HepG2 (cell line): Measurements from ENCODE around the gene NACC2. TPM values are rescaled to one million over a fixed set of nuclear protein-coding genes. Genes with fewer than 3 reads are reported as not detected.

Experiments used
- ATAD3A ChIP-seq: sonication (generic); formaldehyde crosslinking; IDR thresholded peaks from 2 replicates; pipeline ENCODE4 v1.4.0; 2020; ENCODE audit warnings: missing genetic modification reagents
- GATA4 ChIP-seq: sonication (generic); IDR thresholded peaks from 2 replicates; pipeline ENCODE4 v1.6.1; 2016; ENCODE audit warnings: antibody characterized with exemption, low read depth, borderline replicate concordance
- GATAD2A ChIP-seq: IDR thresholded peaks from 2 replicates; pipeline ENCODE4 v1.6.1; 2016
- KLF16 ChIP-seq, 2 experiments: sonication (generic) in 1 of 2; formaldehyde crosslinking in 1 of 2; IDR thresholded peaks; 2 replicates each; pipeline versions ENCODE4 v1.6.1 to v1.8.0; 2016 to 2023; ENCODE audit warnings: missing genetic modification reagents in 2 of 2, missing compliant biosample characterization in 1 of 2
- MIER3 ChIP-seq: IDR thresholded peaks from 2 replicates; pipeline ENCODE4 v1.6.1; 2016; ENCODE audit warnings: missing compliant biosample characterization, borderline replicate concordance
- PRPF4 ChIP-seq: fragments of 200-400 bp; formaldehyde crosslinking; IDR thresholded peaks from 2 replicates; pipeline ENCODE4 v1.6.1; 2016; ENCODE audit warnings: low read length, low read depth; ENCODE audit not compliant: poor library complexity, severe bottlenecking
- RNF2 ChIP-seq: fragments of 450-650 bp; conservative IDR thresholded peaks from 2 replicates; pipeline ENCODE4 v1.6.1; 2016; ENCODE audit warnings: low read depth
- TOPORS ChIP-seq: sonication (generic); formaldehyde crosslinking; IDR thresholded peaks from 2 replicates; pipeline ENCODE4 v1.8.0; 2023; ENCODE audit warnings: mild to moderate bottlenecking, missing genetic modification reagents
- ZNF17 ChIP-seq: sonication (generic); formaldehyde crosslinking; IDR thresholded peaks from 2 replicates; pipeline ENCODE4 v1.5.0; 2020; ENCODE audit warnings: mild to moderate bottlenecking, missing genetic modification reagents
- ZNF326 ChIP-seq: sonication (generic); formaldehyde crosslinking; IDR thresholded peaks from 2 replicates; pipeline ENCODE4 v1.4.0; 2020; ENCODE audit warnings: missing genetic modification reagents, borderline replicate concordance
- ZNF34 ChIP-seq: sonication (generic); formaldehyde crosslinking; IDR thresholded peaks from 2 replicates; pipeline ENCODE4 v1.4.0; 2020; ENCODE audit warnings: mild to moderate bottlenecking, missing genetic modification reagents, borderline replicate concordance
- ZNF746 ChIP-seq: sonication (generic); formaldehyde crosslinking; IDR thresholded peaks from 2 replicates; pipeline ENCODE4 v1.8.0; 2022; ENCODE audit warnings: mild to moderate bottlenecking, missing genetic modification reagents
- polyA plus RNA-seq, 8 experiments: library from polyadenylated mRNA; depleted of rRNA in 3 of 8; stranded (reverse) in 7 of 8; unstranded in 1 of 8; fragments of >200 nt; fragmentation: Illumina TruSeq in 4 of 8; extraction: Trizol in 4 of 8; gene quantifications; 2 replicates each; pipeline versions ENCODE4 v1.2.1 to v1.2.3, GENCODE V29; 2011 to 2016; ENCODE audit warnings: low read depth in 4 of 8, missing spikeins in 1 of 8, mixed read lengths in 1 of 8; ENCODE audit not compliant: insufficient read depth in 1 of 8
- total RNA-seq, 5 experiments: library from RNA; depleted of rRNA; stranded (reverse); fragments of >200 nt; fragmentation: Illumina TruSeq; extraction: Trizol; gene quantifications; 2 replicates each; pipeline ENCODE4 v1.2.3, GENCODE V29; 2016; ENCODE audit warnings: low read depth in 1 of 5
- TF ChIP-seq, protein P1 (sequence below): sonication (generic); formaldehyde crosslinking; IDR thresholded peaks from 2 replicates; pipeline ENCODE4 v1.5.1; 2020; ENCODE audit warnings: missing genetic modification reagents, mild to moderate bottlenecking, borderline replicate concordance
- TF ChIP-seq, protein P2 (sequence below): sonication (generic); formaldehyde crosslinking; IDR thresholded peaks from 2 replicates; pipeline ENCODE4 v1.4.0; 2020; ENCODE audit warnings: mild to moderate bottlenecking, low read depth, missing genetic modification reagents
- TF ChIP-seq, protein P3 (sequence below): sonication (generic); formaldehyde crosslinking; IDR thresholded peaks from 2 replicates; pipeline ENCODE4 v1.4.0; 2020; ENCODE audit warnings: missing genetic modification reagents
- TF ChIP-seq, protein P4 (sequence below): sonication (generic); formaldehyde crosslinking; IDR thresholded peaks from 2 replicates; pipeline ENCODE4 v1.5.1; 2020; ENCODE audit warnings: mild to moderate bottlenecking, missing genetic modification reagents
- TF ChIP-seq, protein P5 (sequence below): sonication (generic); formaldehyde crosslinking; IDR thresholded peaks from 2 replicates; pipeline ENCODE4 v1.4.0; 2020; ENCODE audit warnings: mild to moderate bottlenecking, missing genetic modification reagents

NACC2 gene
- total and polyA plus RNA-seq, 2 of the 13 experiments (the other 11 are each of a cell fraction or from before 2014, with no cell fraction given), result 5.9 to 12.3 TPM

DNA sequence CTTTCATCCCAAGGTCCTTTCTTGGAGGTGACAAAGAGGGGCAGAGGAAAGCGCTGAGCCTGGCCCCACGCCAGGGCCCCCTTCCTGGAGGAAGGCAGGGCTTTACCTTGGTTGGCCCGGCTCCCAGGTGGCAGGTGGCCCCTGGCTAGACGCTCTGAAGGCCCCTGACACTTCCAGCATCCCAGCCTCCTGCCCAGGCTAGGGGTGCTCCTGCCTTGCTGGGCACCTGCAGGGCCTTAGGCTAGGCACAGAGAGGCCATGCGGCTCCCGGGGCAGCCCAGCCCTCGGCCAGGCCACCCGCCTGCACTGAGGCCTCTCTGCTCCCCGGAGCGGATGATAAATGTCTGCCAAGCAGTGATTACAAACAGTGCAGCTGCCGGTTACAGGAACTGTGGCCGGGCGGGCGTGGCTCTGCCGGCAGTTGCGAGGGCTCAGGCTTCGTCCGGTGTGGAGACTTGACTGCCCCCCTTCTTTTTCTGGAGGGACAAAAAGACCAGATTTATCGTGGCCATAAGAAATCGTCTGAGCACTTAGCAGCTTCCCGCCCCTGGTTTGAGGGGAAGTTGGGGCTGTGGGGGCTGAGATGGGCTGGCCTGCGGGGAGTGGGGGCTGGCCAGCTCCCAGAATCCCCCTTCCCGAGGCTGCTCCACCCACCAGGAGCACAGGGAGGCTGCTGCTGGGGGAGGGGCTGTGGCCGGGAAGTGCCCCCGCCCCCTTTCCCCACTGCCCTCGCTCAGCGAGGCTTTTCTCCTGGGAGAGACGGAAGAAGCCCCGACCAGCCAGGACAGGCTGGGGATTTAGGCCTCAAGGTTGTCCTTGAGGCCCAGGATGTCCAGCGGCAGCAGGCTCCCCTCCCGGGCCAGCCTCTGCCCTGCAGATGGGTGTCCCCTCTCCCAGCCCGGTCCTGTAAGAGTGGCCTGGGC lies 102.3 kb downstream of the NACC2 start (continued):
- TF ChIP-seq KLF16 (CRISPR knock-in tag; IDR thresholded peaks at IDR 0.05) (peak in 1 of 2 experiments; percentile 87; a peak in 2 of 4 replicates), PRPF4 (no peak), ATAD3A (CRISPR knock-in tag) (no peak), ZNF746 (CRISPR knock-in tag) (peak; percentile 94), ZNF34 (no peak), MIER3 (CRISPR knock-in tag) (peak; percentile 42; the same call in 1 of the 2 replicates), GATA4 (peak; percentile 40; the same call in 1 of the 2 replicates), RNF2 (0 out of 2 replicates have a peak, but pooled peaks have one; percentile 30), ZNF17 (CRISPR knock-in tag) (no peak), GATAD2A (peak; percentile 43; the same call in 1 of the 2 replicates), TOPORS (CRISPR knock-in tag) (no peak), ZNF326 (CRISPR knock-in tag) (no peak)
- TF ChIP-seq, protein P1, sequence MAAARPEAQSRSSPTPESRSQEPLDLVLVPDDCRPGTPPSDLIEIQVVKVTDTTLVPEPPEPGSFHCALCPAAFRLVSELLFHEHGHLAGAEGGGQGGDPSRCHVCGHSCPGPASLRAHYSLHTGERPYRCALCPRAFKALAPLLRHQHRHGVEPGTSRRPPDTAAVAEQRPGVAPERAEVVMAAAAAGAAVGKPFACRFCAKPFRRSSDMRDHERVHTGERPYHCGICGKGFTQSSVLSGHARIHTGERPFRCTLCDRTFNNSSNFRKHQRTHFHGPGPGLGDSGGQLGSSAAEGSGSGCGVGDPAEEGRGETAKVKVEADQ (CRISPR knock-in tag), result no peak
- TF ChIP-seq, protein P2, sequence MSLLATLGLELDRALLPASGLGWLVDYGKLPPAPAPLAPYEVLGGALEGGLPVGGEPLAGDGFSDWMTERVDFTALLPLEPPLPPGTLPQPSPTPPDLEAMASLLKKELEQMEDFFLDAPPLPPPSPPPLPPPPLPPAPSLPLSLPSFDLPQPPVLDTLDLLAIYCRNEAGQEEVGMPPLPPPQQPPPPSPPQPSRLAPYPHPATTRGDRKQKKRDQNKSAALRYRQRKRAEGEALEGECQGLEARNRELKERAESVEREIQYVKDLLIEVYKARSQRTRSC (CRISPR knock-in tag), result no peak
- TF ChIP-seq, protein P3, sequence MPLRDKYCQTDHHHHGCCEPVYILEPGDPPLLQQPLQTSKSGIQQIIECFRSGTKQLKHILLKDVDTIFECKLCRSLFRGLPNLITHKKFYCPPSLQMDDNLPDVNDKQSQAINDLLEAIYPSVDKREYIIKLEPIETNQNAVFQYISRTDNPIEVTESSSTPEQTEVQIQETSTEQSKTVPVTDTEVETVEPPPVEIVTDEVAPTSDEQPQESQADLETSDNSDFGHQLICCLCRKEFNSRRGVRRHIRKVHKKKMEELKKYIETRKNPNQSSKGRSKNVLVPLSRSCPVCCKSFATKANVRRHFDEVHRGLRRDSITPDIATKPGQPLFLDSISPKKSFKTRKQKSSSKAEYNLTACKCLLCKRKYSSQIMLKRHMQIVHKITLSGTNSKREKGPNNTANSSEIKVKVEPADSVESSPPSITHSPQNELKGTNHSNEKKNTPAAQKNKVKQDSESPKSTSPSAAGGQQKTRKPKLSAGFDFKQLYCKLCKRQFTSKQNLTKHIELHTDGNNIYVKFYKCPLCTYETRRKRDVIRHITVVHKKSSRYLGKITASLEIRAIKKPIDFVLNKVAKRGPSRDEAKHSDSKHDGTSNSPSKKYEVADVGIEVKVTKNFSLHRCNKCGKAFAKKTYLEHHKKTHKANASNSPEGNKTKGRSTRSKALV (CRISPR knock-in tag), result no peak
- TF ChIP-seq, protein P4, sequence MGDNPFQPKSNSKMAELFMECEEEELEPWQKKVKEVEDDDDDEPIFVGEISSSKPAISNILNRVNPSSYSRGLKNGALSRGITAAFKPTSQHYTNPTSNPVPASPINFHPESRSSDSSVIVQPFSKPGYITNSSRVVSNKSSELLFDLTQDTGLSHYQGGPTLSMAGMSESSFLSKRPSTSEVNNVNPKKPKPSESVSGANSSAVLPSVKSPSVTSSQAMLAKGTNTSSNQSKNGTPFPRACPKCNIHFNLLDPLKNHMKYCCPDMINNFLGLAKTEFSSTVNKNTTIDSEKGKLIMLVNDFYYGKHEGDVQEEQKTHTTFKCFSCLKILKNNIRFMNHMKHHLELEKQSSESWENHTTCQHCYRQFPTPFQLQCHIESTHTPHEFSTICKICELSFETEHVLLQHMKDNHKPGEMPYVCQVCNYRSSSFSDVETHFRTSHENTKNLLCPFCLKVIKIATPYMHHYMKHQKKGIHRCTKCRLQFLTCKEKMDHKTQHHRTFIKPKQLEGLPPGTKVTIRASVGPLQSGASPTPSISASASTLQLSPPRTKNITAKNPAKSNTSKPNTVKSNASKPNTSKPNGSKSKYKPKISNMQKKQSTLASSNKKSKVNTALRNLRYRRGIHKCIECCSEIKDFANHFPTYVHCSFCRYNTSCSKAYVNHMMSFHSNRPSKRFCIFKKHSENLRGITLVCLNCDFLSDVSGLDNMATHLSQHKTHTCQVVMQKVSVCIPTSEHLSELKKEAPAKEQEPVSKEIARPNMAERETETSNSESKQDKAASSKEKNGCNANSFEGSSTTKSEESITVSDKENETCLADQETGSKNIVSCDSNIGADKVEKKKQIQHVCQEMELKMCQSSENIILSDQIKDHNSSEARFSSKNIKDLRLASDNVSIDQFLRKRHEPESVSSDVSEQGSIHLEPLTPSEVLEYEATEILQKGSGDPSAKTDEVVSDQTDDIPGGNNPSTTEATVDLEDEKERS, result no peak
- TF ChIP-seq, protein P5, sequence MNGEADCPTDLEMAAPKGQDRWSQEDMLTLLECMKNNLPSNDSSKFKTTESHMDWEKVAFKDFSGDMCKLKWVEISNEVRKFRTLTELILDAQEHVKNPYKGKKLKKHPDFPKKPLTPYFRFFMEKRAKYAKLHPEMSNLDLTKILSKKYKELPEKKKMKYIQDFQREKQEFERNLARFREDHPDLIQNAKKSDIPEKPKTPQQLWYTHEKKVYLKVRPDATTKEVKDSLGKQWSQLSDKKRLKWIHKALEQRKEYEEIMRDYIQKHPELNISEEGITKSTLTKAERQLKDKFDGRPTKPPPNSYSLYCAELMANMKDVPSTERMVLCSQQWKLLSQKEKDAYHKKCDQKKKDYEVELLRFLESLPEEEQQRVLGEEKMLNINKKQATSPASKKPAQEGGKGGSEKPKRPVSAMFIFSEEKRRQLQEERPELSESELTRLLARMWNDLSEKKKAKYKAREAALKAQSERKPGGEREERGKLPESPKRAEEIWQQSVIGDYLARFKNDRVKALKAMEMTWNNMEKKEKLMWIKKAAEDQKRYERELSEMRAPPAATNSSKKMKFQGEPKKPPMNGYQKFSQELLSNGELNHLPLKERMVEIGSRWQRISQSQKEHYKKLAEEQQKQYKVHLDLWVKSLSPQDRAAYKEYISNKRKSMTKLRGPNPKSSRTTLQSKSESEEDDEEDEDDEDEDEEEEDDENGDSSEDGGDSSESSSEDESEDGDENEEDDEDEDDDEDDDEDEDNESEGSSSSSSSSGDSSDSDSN, result peak; percentile 65
